Natural killer cell (primary cell): ENCODE results near the gene CD302. TPM values are rescaled to one million over a fixed set of nuclear protein-coding genes. Genes with fewer than 3 reads are reported as not detected.

Experiments used
- ATAC-seq, 3 donors: fragments of 150-1000 bp in 2 of 3; fragments of 200-7000 bp in 1 of 3; cut with Tn5 transposase; 1 replicate in 1 of 3; 2 replicates in 2 of 3; pipeline ENCODE4 v1.10.0; 2021; ENCODE audit warnings: mild to moderate bottlenecking in 2 of 3, moderate library complexity in 2 of 3
- DNase-seq, 2 donors: peaks; one replicate each; pipeline versions ENCODE4 v3.0.0 to v3.0.0-alpha.2; 2013 to 2021; ENCODE audit warnings: mixed read lengths in 1 of 2
- H3K27ac ChIP-seq: one replicate; pipeline ENCODE4 v1.5.1; 2013; ENCODE audit warnings: mild to moderate bottlenecking, low read length
- H3K27me3 ChIP-seq: one replicate; pipeline ENCODE4 v1.6.1; 2013; ENCODE audit warnings: low read length; ENCODE audit not compliant: control insufficient read depth, insufficient read depth
- H3K36me3 ChIP-seq: one replicate; pipeline ENCODE4 v1.6.1; 2013; ENCODE audit warnings: low read length; ENCODE audit not compliant: control insufficient read depth, insufficient read depth
- H3K4me1 ChIP-seq: one replicate; pipeline ENCODE4 v1.6.1; 2013; ENCODE audit warnings: low read length; ENCODE audit not compliant: control insufficient read depth, insufficient read depth
- H3K4me3 ChIP-seq: one replicate; pipeline ENCODE4 v1.5.1; 2013; ENCODE audit warnings: low read length
- H3K9me3 ChIP-seq: one replicate; pipeline ENCODE4 v1.6.1; 2013; ENCODE audit warnings: low read length; ENCODE audit not compliant: control insufficient read depth, insufficient read depth
- H3K27ac Mint-ChIP-seq, 2 donors: one replicate each; pipeline ENCODE4 v1.8.0; 2022; ENCODE audit warnings: mild to moderate bottlenecking in 2 of 2, mixed read lengths in 2 of 2, moderate library complexity in 1 of 2
- H3K27me3 Mint-ChIP-seq, 2 donors: one replicate each; pipeline ENCODE4 v1.8.0; 2022; ENCODE audit warnings: low read depth in 2 of 2, mixed read lengths in 2 of 2
- H3K36me3 Mint-ChIP-seq: one replicate; pipeline ENCODE4 v1.8.0; 2022; ENCODE audit warnings: mixed read lengths
- H3K4me1 Mint-ChIP-seq, 2 donors: one replicate each; pipeline ENCODE4 v1.8.0; 2022; ENCODE audit warnings: mixed read lengths in 2 of 2
- H3K4me3 Mint-ChIP-seq: one replicate; pipeline ENCODE4 v1.8.0; 2022; ENCODE audit warnings: mild to moderate bottlenecking, moderate library complexity, mixed read lengths
- H3K9me3 Mint-ChIP-seq, 2 donors: one replicate each; pipeline ENCODE4 v1.8.0; 2022; ENCODE audit warnings: mixed read lengths in 2 of 2
- CTCF ChIP-seq: fragments of 200-600 bp; IDR thresholded peaks from one replicate; pipeline ENCODE4 v1.8.0; 2022; ENCODE audit warnings: antibody characterized with exemption
- WGBS: methylation state at CpG from one replicate; pipeline ENCODE4 v1.1.7; 2013; ENCODE audit warnings: missing lambda C conversion rate; ENCODE audit not compliant: insufficient coverage; 5-methylcytosine and 5-hydroxymethylcytosine counted together
- intact Hi-C: fragments of 100-400 bp; cut with micrococcal nuclease; formaldehyde crosslinking; loops from one replicate; pipeline ENCODE4 v1.14.2; 2022
- total RNA-seq, 4 donors: library from RNA; stranded (reverse); fragments of 120-200 nt in 1 of 4; gene quantifications; one replicate each; pipeline versions ENCODE4 v1.2.3 to v1.2.4, GENCODE V29; 2013 to 2022

The CD302 gene
- total RNA-seq, 3 donors from 2014 or later (not counting 1 experiment from before 2014, with no cell fraction given): 2.0 to 5.2 (median 5.1) TPM

- no peaks in the 10 kb centered on the region for H3K4me1 ChIP-seq
- peak; percentile 16 for TF ChIP-seq CTCF
- H3K4me3 ChIP-seq: no peak overlapping the region
- Mint-ChIP-seq H3K4me1 (peaks cover 10 to 11% of the 10 kb centered on the region in 2 donors), H3K4me3 (no peak overlapping the region), H3K27me3 (no peaks in the 10 kb centered on the region), H3K9me3 (no peaks in the 10 kb centered on the region), H3K27ac (no peak overlapping the region), H3K36me3 (no peaks in the 10 kb centered on the region)
- peaks cover 78% of the 10 kb centered on the region for H3K36me3 ChIP-seq
- DNase-seq (no peak), ATAC-seq (peak; percentile 67 to 94 (median 80))
- no peak overlapping the region for H3K27ac ChIP-seq
- intact Hi-C loops: no loop called here
- H3K27me3 ChIP-seq: no peaks in the 10 kb centered on the region
- no peaks in the 10 kb centered on the region for H3K9me3 ChIP-seq
These were observed 42.2 kb downstream of the CD302 start for GRCh38 chr2:159755788-159756187.

GRCh38 chr2:159755014-159755413 is 43.0 kb downstream of the CD302 start:
- Mint-ChIP-seq H3K27ac (no peak overlapping the region), H3K4me1 (peaks cover 7 to 11% of the 10 kb centered on the region in 2 donors), H3K9me3 (no peaks in the 10 kb centered on the region), H3K4me3 (no peak overlapping the region), H3K27me3 (no peaks in the 10 kb centered on the region), H3K36me3 (no peaks in the 10 kb centered on the region)
- H3K27me3 ChIP-seq: no peaks in the 10 kb centered on the region
- no peak for ATAC-seq
- H3K36me3 ChIP-seq: peaks cover 72% of the 10 kb centered on the region
- no peak for DNase-seq
- H3K9me3 ChIP-seq: no peaks in the 10 kb centered on the region
- no peak for TF ChIP-seq CTCF
- intact Hi-C loops: no loop called here
- no peak overlapping the region for H3K4me3 ChIP-seq
- H3K4me1 ChIP-seq: no peaks in the 10 kb centered on the region
- H3K27ac ChIP-seq: no peak overlapping the region
- 97% methylated on average over 2 of the region's 2 CpGs for WGBS

GRCh38 chr2:159753797-159754196 is 44.2 kb downstream of the CD302 start:
- H3K4me1 Mint-ChIP-seq: peaks cover 7 to 11% of the 10 kb centered on the region in 2 donors
- no peak for TF ChIP-seq CTCF
- no peaks in the 10 kb centered on the region for H3K36me3 Mint-ChIP-seq
- H3K27me3 ChIP-seq: no peaks in the 10 kb centered on the region
- H3K4me1 ChIP-seq: no peaks in the 10 kb centered on the region
- H3K36me3 ChIP-seq: peaks cover 69% of the 10 kb centered on the region
- H3K27ac Mint-ChIP-seq: no peak overlapping the region
- ATAC-seq (no peak), DNase-seq (no peak)
- no peaks in the 10 kb centered on the region for H3K9me3 ChIP-seq
- H3K27ac ChIP-seq: peak overlapping the region; percentile 5
- intact Hi-C loops: no loop called here
- 52% methylated on average over 4 of the region's 4 CpGs for WGBS
- no peaks in the 10 kb centered on the region for H3K9me3 Mint-ChIP-seq
- H3K4me3 Mint-ChIP-seq: no peak overlapping the region
- H3K4me3 ChIP-seq: no peak overlapping the region
- no peaks in the 10 kb centered on the region for H3K27me3 Mint-ChIP-seq

- Mint-ChIP-seq H3K4me1 (peaks cover 0 to 10% of the 10 kb centered on the region in 2 donors), H3K27ac (no peak overlapping the region), H3K9me3 (no peaks in the 10 kb centered on the region), H3K4me3 (no peak overlapping the region), H3K36me3 (peaks cover 8% of the 10 kb centered on the region), H3K27me3 (no peaks in the 10 kb centered on the region)
- Histone ChIP-seq H3K9me3 (no peaks in the 10 kb centered on the region), H3K27ac (no peak overlapping the region), H3K4me3 (no peak overlapping the region), H3K4me1 (no peaks in the 10 kb centered on the region), H3K36me3 (peaks cover 67% of the 10 kb centered on the region), H3K27me3 (no peaks in the 10 kb centered on the region)
- ATAC-seq (no peak), DNase-seq (no peak)
- intact Hi-C loops: no loop called here
- WGBS: no CpG with 5 or more reads among the region's 1 CpG
- TF ChIP-seq CTCF: no peak
These were observed 47.1 kb downstream of the CD302 start for GRCh38 chr2:159750873-159751272.
